HepG2 (cell line): ENCODE data around the gene CYP2W1. TPM values are rescaled to one million over a fixed set of nuclear protein-coding genes. Genes with fewer than 3 reads are reported as not detected.

Experiments
- DZIP1 ChIP-seq: sonication (generic); formaldehyde crosslinking; IDR thresholded peaks from 2 replicates; pipeline ENCODE4 v1.5.0; 2020; ENCODE audit warnings: mild to moderate bottlenecking, missing genetic modification reagents
- GZF1 ChIP-seq: sonication (generic); formaldehyde crosslinking; IDR thresholded peaks from 2 replicates; pipeline ENCODE4 v1.5.1; 2020; ENCODE audit warnings: mild to moderate bottlenecking, missing genetic modification reagents
- HDAC6 ChIP-seq: fragments of 200-600 bp; sonication (generic); IDR thresholded peaks from 2 replicates; pipeline ENCODE4 v1.7.0; 2017; ENCODE audit warnings: mild to moderate bottlenecking, antibody characterized with exemption, low read length, low read depth
- HNF1A ChIP-seq, 2 experiments: sonication (generic) in 1 of 2; formaldehyde crosslinking in 1 of 2; IDR thresholded peaks; 2 replicates each; pipeline versions ENCODE4 v1.4.0 to v1.6.1; 2016 to 2020; ENCODE audit warnings: borderline replicate concordance in 1 of 2, low read depth in 1 of 2, mild to moderate bottlenecking in 1 of 2, missing genetic modification reagents in 1 of 2
- KAT8 ChIP-seq: IDR thresholded peaks from 2 replicates; pipeline ENCODE4 v1.6.1; 2016; ENCODE audit warnings: missing genetic modification reagents, missing compliant biosample characterization
- KDM3A ChIP-seq: IDR thresholded peaks from 2 replicates; pipeline ENCODE4 v1.6.1; 2018; ENCODE audit warnings: low read depth, missing compliant biosample characterization
- MTA3 ChIP-seq: sonication (generic); formaldehyde crosslinking; IDR thresholded peaks from 2 replicates; pipeline ENCODE4 v1.4.0; 2020; ENCODE audit warnings: missing genetic modification reagents
- POLR2G ChIP-seq: fragments of 200-400 bp; formaldehyde crosslinking; IDR thresholded peaks from 2 replicates; pipeline ENCODE4 v1.6.1; 2018; ENCODE audit warnings: mild to moderate bottlenecking, low read depth, low read length, moderate library complexity
- RBM22 ChIP-seq: fragments of 200-400 bp; formaldehyde crosslinking; optimal IDR thresholded peaks from 2 replicates; pipeline ENCODE3; 2017; ENCODE audit warnings: mild to moderate bottlenecking, low read length, moderate library complexity
- RERE ChIP-seq: IDR thresholded peaks from 2 replicates; pipeline ENCODE4 v1.6.1; 2016; ENCODE audit warnings: low read depth, missing genetic modification reagents, missing compliant biosample characterization
- RORA ChIP-seq: sonication (generic); formaldehyde crosslinking; IDR thresholded peaks from 2 replicates; pipeline ENCODE4 v1.5.0; 2020; ENCODE audit warnings: mild to moderate bottlenecking, missing genetic modification reagents, moderate library complexity
- ZBTB1 ChIP-seq: sonication (generic); formaldehyde crosslinking; IDR thresholded peaks from 2 replicates; pipeline ENCODE4 v1.4.0; 2020; ENCODE audit warnings: missing genetic modification reagents, borderline replicate concordance
- ZFP36L1 ChIP-seq: sonication (generic); formaldehyde crosslinking; IDR thresholded peaks from 2 replicates; pipeline ENCODE4 v1.8.0; 2022; ENCODE audit warnings: mild to moderate bottlenecking, missing genetic modification reagents, moderate library complexity
- ZNF496 ChIP-seq: sonication (generic); formaldehyde crosslinking; IDR thresholded peaks from 2 replicates; pipeline ENCODE4 v1.8.1; 2023; ENCODE audit warnings: mild to moderate bottlenecking, moderate library complexity, missing genetic modification reagents; ENCODE audit not compliant: insufficient replicate concordance
- ZNF782 ChIP-seq: sonication (generic); formaldehyde crosslinking; IDR thresholded peaks from 2 replicates; pipeline ENCODE4 v1.4.0; 2020; ENCODE audit warnings: missing genetic modification reagents, mild to moderate bottlenecking, borderline replicate concordance
- polyA plus RNA-seq, 8 experiments: library from polyadenylated mRNA; depleted of rRNA in 3 of 8; stranded (reverse) in 7 of 8; unstranded in 1 of 8; fragments of >200 nt; fragmentation: Illumina TruSeq in 4 of 8; extraction: Trizol in 4 of 8; gene quantifications; 2 replicates each; pipeline versions ENCODE4 v1.2.1 to v1.2.3, GENCODE V29; 2011 to 2016; ENCODE audit warnings: low read depth in 4 of 8, missing spikeins in 1 of 8, mixed read lengths in 1 of 8; ENCODE audit not compliant: insufficient read depth in 1 of 8
- total RNA-seq, 5 experiments: library from RNA; depleted of rRNA; stranded (reverse); fragments of >200 nt; fragmentation: Illumina TruSeq; extraction: Trizol; gene quantifications; 2 replicates each; pipeline ENCODE4 v1.2.3, GENCODE V29; 2016; ENCODE audit warnings: low read depth in 1 of 5

CYP2W1 gene
- total and polyA plus RNA-seq, 2 of the 13 experiments (the other 11 are each of a cell fraction or from before 2014, with no cell fraction given), result 19.5 to 31.7 TPM

- TF ChIP-seq POLR2G (peak; percentile 84), KAT8 (CRISPR knock-in tag) (peak; percentile 67; the same call in 1 of the 2 replicates), ZNF496 (no peak), RERE (CRISPR knock-in tag) (no peak), MTA3 (CRISPR knock-in tag) (no peak), RORA (CRISPR knock-in tag) (no peak), ZBTB1 (CRISPR knock-in tag) (no peak; the same call in 1 of the 2 replicates), HDAC6 (no peak), KDM3A (CRISPR knock-in tag) (peak; percentile 99), RBM22 (no peak), ZNF782 (CRISPR knock-in tag) (peak; percentile 89; the same call in 1 of the 2 replicates), DZIP1 (CRISPR knock-in tag) (no peak), GZF1 (CRISPR knock-in tag) (no peak), ZFP36L1 (peak; percentile 79; the same call in 1 of the 2 replicates), HNF1A (IDR thresholded peaks at IDR 0.05; ENCODE audit: low read depth) (peak; percentile 39; the same call in 1 of the 2 replicates), HNF1A (CRISPR knock-in tag; IDR thresholded peaks at IDR 0.05; ENCODE audit: borderline replicate concordance) (peak; percentile 89)
Measured at GRCh38 chr7:992709-993607, 10.0 kb downstream of the CYP2W1 start (continued).
